Measurements from ENCODE around the gene FAM234A. TPM values are rescaled to one million over a fixed set of nuclear protein-coding genes. Genes with fewer than 3 reads are reported as not detected.
"Not testable (repeated sequence)": the region's sequence is repeated elsewhere in the genome, so short reads cannot be mapped to it uniquely, and the experiment has no call there.

Gene FAM234A
- total RNA-seq, 1 donor from 2014 or later = 129 TPM

DNA sequence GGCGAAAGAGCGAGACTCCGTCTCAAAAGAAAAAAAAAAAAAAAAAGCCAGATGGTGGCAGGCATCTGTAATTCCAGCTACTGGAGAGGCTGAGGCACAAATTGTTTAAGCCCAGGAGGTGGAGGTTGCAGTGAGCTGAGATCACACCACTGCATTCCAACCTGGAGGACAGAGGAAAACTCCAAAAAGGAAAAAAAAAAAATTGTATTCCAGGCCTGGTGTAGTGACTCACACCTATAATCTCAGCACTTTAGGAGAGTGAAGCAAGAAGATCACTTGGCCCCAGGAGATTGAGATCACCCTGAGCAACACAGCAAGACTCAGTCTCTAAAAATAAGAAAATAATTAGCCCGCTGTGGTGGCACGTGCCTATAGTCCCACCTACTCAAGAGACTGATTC, 34.2 kb upstream of the FAM234A start:
- H3K36me3 Mint-ChIP-seq (ENCODE audit: insufficient read depth) = peaks cover 21% of the 10 kb centered on the region
- no peak overlapping the region for H3K4me3 Mint-ChIP-seq (ENCODE audit: low read depth)
- no peak for DNase-seq (ENCODE audit: low spot score, unreplicated experiment)
- no peaks in the 10 kb centered on the region for H3K9me3 Mint-ChIP-seq (ENCODE audit: low read depth)
- H3K27ac Mint-ChIP-seq = no peak overlapping the region
- TF ChIP-seq, protein P1, sequence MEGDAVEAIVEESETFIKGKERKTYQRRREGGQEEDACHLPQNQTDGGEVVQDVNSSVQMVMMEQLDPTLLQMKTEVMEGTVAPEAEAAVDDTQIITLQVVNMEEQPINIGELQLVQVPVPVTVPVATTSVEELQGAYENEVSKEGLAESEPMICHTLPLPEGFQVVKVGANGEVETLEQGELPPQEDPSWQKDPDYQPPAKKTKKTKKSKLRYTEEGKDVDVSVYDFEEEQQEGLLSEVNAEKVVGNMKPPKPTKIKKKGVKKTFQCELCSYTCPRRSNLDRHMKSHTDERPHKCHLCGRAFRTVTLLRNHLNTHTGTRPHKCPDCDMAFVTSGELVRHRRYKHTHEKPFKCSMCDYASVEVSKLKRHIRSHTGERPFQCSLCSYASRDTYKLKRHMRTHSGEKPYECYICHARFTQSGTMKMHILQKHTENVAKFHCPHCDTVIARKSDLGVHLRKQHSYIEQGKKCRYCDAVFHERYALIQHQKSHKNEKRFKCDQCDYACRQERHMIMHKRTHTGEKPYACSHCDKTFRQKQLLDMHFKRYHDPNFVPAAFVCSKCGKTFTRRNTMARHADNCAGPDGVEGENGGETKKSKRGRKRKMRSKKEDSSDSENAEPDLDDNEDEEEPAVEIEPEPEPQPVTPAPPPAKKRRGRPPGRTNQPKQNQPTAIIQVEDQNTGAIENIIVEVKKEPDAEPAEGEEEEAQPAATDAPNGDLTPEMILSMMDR (IDR thresholded peaks at IDR 0.05; ENCODE audit: unreplicated experiment) = no peak
- no peaks in the 10 kb centered on the region for H3K27me3 Mint-ChIP-seq
- no peaks in the 10 kb centered on the region for H3K4me1 Mint-ChIP-seq (ENCODE audit: low read depth)

- Mint-ChIP-seq H3K36me3 (ENCODE audit: insufficient read depth) (peaks cover 30% of the 10 kb centered on the region), H3K4me3 (ENCODE audit: low read depth) (no peak overlapping the region), H3K4me1 (ENCODE audit: low read depth) (no peaks in the 10 kb centered on the region), H3K9me3 (ENCODE audit: low read depth) (no peaks in the 10 kb centered on the region), H3K27me3 (no peaks in the 10 kb centered on the region), H3K27ac (no peak overlapping the region)
- no peak for DNase-seq (ENCODE audit: low spot score, unreplicated experiment)
- TF ChIP-seq, protein P1 (IDR thresholded peaks at IDR 0.05; ENCODE audit: unreplicated experiment) = no peak
Measured at GRCh38 chr16:203246-203645, 31.4 kb upstream of the FAM234A start.

DNA sequence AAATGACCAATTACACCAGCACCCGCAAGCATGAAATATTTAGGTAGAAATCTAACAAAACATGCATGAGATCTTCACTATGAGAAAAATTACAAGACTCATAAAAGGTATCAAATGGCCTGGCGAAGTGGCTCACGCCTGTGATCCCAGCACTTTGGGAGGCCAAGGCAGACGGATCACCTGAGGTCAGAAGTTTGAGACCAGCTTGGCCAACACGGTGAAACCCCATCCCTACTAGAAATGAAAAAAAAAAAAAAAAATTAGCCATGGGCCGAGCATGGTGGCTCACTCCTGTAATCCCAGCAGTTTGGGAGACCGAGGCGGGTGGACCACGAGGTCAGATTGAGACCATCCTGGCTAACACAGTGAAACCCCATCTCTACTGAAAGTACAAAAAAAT, 30.6 kb upstream of the FAM234A start:
- H3K27ac Mint-ChIP-seq; H3K4me1 Mint-ChIP-seq (ENCODE audit: low read depth); DNase-seq (ENCODE audit: low spot score, unreplicated experiment); H3K4me3 Mint-ChIP-seq (ENCODE audit: low read depth); H3K27me3 Mint-ChIP-seq; H3K9me3 Mint-ChIP-seq (ENCODE audit: low read depth): not testable (repeated sequence)
- H3K36me3 Mint-ChIP-seq (ENCODE audit: insufficient read depth) = peaks cover 31% of the 10 kb centered on the region

DNA sequence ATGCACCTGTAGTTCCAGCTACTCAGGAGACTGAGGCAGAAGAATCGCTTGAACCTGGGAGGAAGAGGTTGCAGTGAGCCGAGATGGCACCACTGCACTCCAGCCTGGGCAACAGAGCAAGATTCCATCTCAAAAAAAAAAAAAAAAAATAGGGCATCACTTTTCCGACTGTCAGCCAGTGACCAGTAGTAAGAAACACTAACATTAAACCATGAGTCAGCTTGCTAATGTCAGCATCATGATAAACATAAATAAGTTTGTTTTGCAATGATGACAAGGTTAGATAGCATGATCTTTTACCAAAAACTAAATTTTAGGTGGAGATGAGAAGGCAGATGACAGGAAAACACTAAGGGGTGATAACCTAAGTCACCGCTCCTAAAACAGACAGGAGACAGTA, 25.3 kb upstream of the FAM234A start:
- H3K27me3 Mint-ChIP-seq; H3K27ac Mint-ChIP-seq; H3K4me3 Mint-ChIP-seq (ENCODE audit: low read depth); H3K9me3 Mint-ChIP-seq (ENCODE audit: low read depth); DNase-seq (ENCODE audit: low spot score, unreplicated experiment); H3K4me1 Mint-ChIP-seq (ENCODE audit: low read depth): not testable (repeated sequence)
- peaks cover 20% of the 10 kb centered on the region for H3K36me3 Mint-ChIP-seq (ENCODE audit: insufficient read depth)

DNA sequence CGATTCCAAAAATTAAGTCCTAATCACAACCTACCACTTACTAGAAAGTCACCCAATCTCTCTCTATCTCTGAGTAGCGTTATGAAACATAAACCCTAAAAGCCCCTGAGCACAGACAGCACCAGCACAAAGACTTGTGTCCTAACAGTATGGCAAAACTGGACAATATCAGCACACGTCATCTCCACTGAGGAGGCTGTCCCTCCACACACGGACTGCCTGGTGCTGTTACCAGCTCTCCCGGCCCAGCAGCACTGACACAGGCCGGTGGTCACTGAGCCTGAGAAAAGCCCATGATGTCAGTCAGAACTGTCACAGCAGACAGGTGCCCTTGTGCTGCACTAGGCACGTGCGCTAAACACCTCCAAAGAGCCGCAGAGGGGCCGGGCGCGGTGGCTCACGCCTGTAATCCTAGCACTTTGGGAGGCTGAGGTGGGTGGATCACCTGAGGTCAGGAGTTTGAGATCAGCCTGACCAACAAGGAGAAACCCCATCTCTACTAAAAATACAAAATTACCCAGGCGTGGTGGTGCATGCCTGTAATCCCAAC, 22.9 kb upstream of the FAM234A start:
- H3K27me3 Mint-ChIP-seq; DNase-seq (ENCODE audit: low spot score, unreplicated experiment); H3K4me1 Mint-ChIP-seq (ENCODE audit: low read depth); H3K9me3 Mint-ChIP-seq (ENCODE audit: low read depth); H3K4me3 Mint-ChIP-seq (ENCODE audit: low read depth): not testable (repeated sequence)
- Mint-ChIP-seq H3K36me3 (ENCODE audit: insufficient read depth) (peaks cover 18% of the 10 kb centered on the region), H3K27ac (peak overlapping the region; percentile 64)

DNA sequence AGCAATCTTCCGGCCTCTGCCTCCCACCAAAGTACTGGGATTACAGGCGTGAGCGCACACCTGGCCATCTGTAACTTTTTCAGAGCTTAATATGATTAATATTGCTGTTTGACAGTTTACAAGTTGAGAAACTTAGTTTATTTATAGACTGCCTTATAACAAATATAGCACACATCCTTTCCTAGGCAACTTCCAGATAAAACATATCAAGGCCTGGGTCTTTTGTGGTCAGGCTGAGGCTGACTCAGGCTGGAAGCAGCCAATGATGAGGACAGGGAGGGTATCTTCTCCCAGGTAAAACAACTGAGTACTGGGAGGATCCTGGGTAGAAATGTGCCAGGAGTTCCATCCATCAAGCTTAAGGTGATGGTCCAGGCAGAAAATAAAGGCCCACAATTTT, 21.6 kb upstream of the FAM234A start:
- peaks cover 17% of the 10 kb centered on the region for H3K36me3 Mint-ChIP-seq (ENCODE audit: insufficient read depth)
- H3K9me3 Mint-ChIP-seq (ENCODE audit: low read depth) = no peaks in the 10 kb centered on the region
- H3K27ac Mint-ChIP-seq = peak overlapping the region; percentile 67
- H3K27me3 Mint-ChIP-seq = no peaks in the 10 kb centered on the region
- H3K4me3 Mint-ChIP-seq (ENCODE audit: low read depth) = no peak overlapping the region
- DNase-seq (ENCODE audit: low spot score, unreplicated experiment) = no peak
- no peaks in the 10 kb centered on the region for H3K4me1 Mint-ChIP-seq (ENCODE audit: low read depth)
- TF ChIP-seq, protein P1 (IDR thresholded peaks at IDR 0.05; ENCODE audit: unreplicated experiment) = no peak

GRCh38 chr16:220021-220420, 14.6 kb upstream of the FAM234A start:
- TF ChIP-seq, protein P1 (IDR thresholded peaks at IDR 0.05; ENCODE audit: unreplicated experiment) = no peak
- Mint-ChIP-seq H3K9me3 (ENCODE audit: low read depth) (no peaks in the 10 kb centered on the region), H3K4me3 (ENCODE audit: low read depth) (no peak overlapping the region), H3K27me3 (no peaks in the 10 kb centered on the region), H3K4me1 (ENCODE audit: low read depth) (no peaks in the 10 kb centered on the region), H3K36me3 (ENCODE audit: insufficient read depth) (peaks cover 22% of the 10 kb centered on the region), H3K27ac (no peak overlapping the region)
- DNase-seq (ENCODE audit: low spot score, unreplicated experiment) = no peak

All from progenitor cell of endocrine pancreas (in vitro differentiated cells).